ENCODE measurements around the gene KLHL24.

- TF ChIP-seq CTCF (IDR thresholded peaks at IDR 0.05 in 4 of 5, conservative IDR thresholded peaks at IDR 0.05 in 1 of 5) (no peak), POLR2A (IDR thresholded peaks at IDR 0.05) (no peak)
Observed at GRCh38 chr3:183597959-183598358, 37.5 kb upstream of the KLHL24 start.
